Measurements from ENCODE around the gene ZCCHC2. TPM values are rescaled to one million over a fixed set of nuclear protein-coding genes. Genes with fewer than 3 reads are reported as not detected.

The ZCCHC2 gene
- total and polyA plus RNA-seq, 4 donors, result 6.9 to 34.7 (median 20.2) TPM

DNA sequence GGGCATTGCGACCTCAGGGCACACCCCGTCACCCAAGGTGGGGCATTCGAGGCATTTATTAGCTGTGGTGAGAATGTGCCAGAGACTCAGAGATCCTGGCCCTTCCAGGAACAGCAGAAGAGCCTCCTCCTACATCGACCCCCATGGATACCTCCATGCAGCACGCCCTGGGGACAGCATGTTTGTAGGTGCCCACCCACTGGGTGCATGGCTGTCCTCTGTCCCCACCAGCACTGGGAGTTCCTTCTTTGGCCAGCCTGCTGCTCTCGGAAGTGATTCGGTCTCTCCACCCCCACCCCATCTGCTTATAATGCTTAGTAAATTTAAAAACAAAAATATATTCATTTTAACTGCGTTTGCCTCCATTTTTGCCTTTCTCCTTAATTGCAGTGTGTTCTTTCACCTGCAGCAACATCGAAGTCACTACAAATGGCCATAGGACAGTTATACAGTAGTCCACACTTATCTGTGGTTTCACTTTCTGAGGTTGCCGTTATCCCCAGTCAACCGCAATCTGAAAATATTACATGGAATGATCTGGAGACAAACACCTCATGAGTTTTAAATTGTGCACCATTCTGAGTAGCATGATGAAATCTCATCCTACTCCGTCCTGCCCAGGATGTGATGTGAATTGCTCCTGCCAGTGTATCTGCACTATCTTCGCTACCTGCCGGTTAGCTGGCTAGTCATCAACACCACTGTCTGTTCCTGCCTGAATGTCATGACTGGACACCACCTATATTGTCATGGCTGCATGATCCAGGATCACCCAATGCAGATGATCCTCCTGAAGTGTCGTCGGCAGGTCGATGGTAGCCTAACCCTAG lies 29.6 kb upstream of the ZCCHC2 start:
- H3K36me3 ChIP-seq (ENCODE audit: control insufficient read depth in 1 of 2, insufficient read depth in 2 of 2, low read length in 1 of 2), result no peaks in the 10 kb centered on the region
- no peaks in the 10 kb centered on the region for H3K4me1 ChIP-seq (ENCODE audit: control insufficient read depth in 1 of 2, insufficient read depth in 2 of 2, low read length in 2 of 2)
- ATAC-seq (ENCODE audit: low FRiP score), result peak; percentile 15
- H3K27me3 ChIP-seq (ENCODE audit: control insufficient read depth in 1 of 2, insufficient read depth in 2 of 2, low read length in 1 of 2), result no peaks in the 10 kb centered on the region
- H3K9me3 ChIP-seq (ENCODE audit: control insufficient read depth, low read length), result no peaks in the 10 kb centered on the region
- intact Hi-C loops (cut with DNase I), result no loop called here
- no peak for DNase-seq
- no peak overlapping the region for H3K4me3 ChIP-seq (ENCODE audit: low read length in 2 of 2)
- H3K27ac ChIP-seq (ENCODE audit: low read depth in 1 of 2, low read length in 2 of 2), result no peak overlapping the region
- 89 to 91% methylated on average over 17 of the region's 17 CpGs for WGBS, 2 donors

- Histone ChIP-seq H3K36me3 (ENCODE audit: control insufficient read depth in 1 of 2, insufficient read depth in 2 of 2, low read length in 1 of 2) (no peaks in the 10 kb centered on the region), H3K9me3 (ENCODE audit: control insufficient read depth, low read length) (no peaks in the 10 kb centered on the region), H3K4me3 (ENCODE audit: low read length in 2 of 2) (no peak overlapping the region), H3K27ac (ENCODE audit: low read depth in 1 of 2, low read length in 2 of 2) (no peak overlapping the region), H3K27me3 (ENCODE audit: control insufficient read depth in 1 of 2, insufficient read depth in 2 of 2, low read length in 1 of 2) (no peaks in the 10 kb centered on the region), H3K4me1 (ENCODE audit: control insufficient read depth in 1 of 2, insufficient read depth in 2 of 2, low read length in 2 of 2) (no peaks in the 10 kb centered on the region)
- intact Hi-C loops (cut with DNase I), result no loop called here
- 15 to 18% methylated on average over 3 of the region's 3 CpGs for WGBS, 2 donors
- ATAC-seq (ENCODE audit: low FRiP score) (no peak), DNase-seq (no peak)
These were observed 28.1 kb upstream of the ZCCHC2 start for GRCh38 chr18:62494764-62495163.

DNA sequence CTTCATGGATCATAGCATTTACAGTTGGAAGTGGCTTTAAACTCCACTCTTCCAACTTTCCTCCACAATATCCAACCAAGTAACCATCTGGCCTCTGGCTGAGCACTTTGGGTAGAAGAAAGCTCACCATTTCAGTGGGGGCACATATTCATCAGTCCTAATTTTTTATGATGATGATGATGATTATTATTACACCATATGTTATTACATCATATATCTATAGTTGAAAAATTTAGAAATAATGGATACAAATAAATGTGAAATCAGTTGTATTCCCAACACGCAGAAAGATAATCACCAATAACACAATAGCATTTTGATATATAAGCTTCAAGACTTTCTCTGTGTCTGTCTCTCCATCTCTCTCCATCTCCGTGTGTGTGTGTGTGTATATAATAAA lies 26.6 kb upstream of the ZCCHC2 start:
- no peaks in the 10 kb centered on the region for H3K9me3 ChIP-seq (ENCODE audit: control insufficient read depth, low read length)
- H3K4me3 ChIP-seq (ENCODE audit: low read length in 2 of 2), result no peak overlapping the region
- WGBS, 2 donors, result 72 to 92% methylated on average over 2 of the region's 2 CpGs
- DNase-seq (no peak), ATAC-seq (ENCODE audit: low FRiP score) (no peak)
- intact Hi-C loops (cut with DNase I), result no loop called here
- no peaks in the 10 kb centered on the region for H3K36me3 ChIP-seq (ENCODE audit: control insufficient read depth in 1 of 2, insufficient read depth in 2 of 2, low read length in 1 of 2)
- H3K27me3 ChIP-seq (ENCODE audit: control insufficient read depth in 1 of 2, insufficient read depth in 2 of 2, low read length in 1 of 2), result no peaks in the 10 kb centered on the region
- no peak overlapping the region for H3K27ac ChIP-seq (ENCODE audit: low read depth in 1 of 2, low read length in 2 of 2)
- H3K4me1 ChIP-seq (ENCODE audit: control insufficient read depth in 1 of 2, insufficient read depth in 2 of 2, low read length in 2 of 2), result no peaks in the 10 kb centered on the region

DNA sequence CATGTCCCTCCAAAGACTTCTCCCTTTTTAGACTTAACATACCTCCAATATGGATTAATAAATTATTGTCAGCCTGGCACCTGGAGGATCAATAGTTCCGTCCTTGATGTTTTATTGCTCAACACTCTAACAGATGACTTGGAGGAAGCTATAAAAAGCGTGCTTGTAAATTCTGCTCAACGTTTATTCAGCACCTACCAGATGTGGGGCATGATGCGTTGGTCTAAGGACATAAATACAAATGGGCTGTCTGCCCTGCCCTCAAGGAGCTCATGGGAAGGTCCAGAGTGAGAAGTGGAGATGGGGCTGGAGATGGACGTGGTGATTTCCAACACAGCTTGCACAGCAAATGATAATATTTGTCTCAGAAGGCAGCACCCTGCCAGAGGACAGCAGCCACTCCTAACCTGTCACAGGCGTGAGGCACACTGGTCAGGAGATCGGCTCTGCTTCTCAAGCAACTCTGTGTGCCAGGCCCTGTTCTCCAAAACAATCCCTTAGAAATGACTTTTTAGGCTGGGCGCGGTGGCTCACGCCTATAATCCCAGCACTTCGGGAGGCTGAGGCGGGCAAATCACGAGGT lies 25.5 kb upstream of the ZCCHC2 start:
- Histone ChIP-seq H3K4me1 (ENCODE audit: control insufficient read depth in 1 of 2, insufficient read depth in 2 of 2, low read length in 2 of 2) (no peaks in the 10 kb centered on the region), H3K27me3 (ENCODE audit: control insufficient read depth in 1 of 2, insufficient read depth in 2 of 2, low read length in 1 of 2) (no peaks in the 10 kb centered on the region), H3K4me3 (ENCODE audit: low read length in 2 of 2) (no peak overlapping the region), H3K27ac (ENCODE audit: low read depth in 1 of 2, low read length in 2 of 2) (no peak overlapping the region), H3K9me3 (ENCODE audit: control insufficient read depth, low read length) (no peaks in the 10 kb centered on the region), H3K36me3 (ENCODE audit: control insufficient read depth in 1 of 2, insufficient read depth in 2 of 2, low read length in 1 of 2) (no peaks in the 10 kb centered on the region)
- no peak for DNase-seq
- 69 to 74% methylated on average over 13 of the region's 13 CpGs for WGBS, 2 donors
- intact Hi-C loops (cut with DNase I), result no loop called here
- ATAC-seq (ENCODE audit: low FRiP score), result no peak

DNA sequence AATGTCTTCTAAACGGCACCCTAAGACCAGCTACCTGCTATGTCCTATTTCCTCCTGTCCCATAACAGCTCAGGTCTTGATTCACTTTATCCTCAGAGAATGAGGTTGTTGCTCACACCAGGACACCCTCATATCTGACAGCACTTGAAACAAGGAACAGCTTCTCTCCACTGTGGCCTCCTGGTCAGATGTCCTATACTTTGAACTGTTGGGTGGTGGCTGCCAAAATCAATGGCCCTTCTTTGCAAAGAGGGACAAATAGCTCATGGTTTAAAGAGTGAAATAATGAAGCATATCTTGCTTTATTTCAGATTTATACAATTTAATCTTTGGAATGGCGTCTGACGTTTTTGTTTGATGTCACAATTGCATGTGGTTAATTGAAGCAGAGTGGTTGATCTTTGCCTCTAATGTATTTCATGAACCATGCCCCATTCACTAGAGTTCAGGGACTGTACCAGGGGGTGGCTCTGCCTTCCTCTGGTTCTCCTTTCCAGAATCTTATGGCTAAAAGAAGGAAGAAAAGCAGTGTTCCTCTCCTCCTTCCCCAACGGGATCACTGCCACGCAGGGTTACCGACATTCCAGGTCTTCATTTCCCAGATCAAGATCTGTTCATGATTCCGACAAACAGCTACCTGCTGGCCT lies 24.1 kb upstream of the ZCCHC2 start:
- WGBS, 2 donors, result 87 to 91% methylated on average over 7 of the region's 7 CpGs
- intact Hi-C loops (cut with DNase I), result no loop called here
- Histone ChIP-seq H3K27ac (ENCODE audit: low read depth in 1 of 2, low read length in 2 of 2) (no peak overlapping the region), H3K4me3 (ENCODE audit: low read length in 2 of 2) (no peak overlapping the region), H3K27me3 (ENCODE audit: control insufficient read depth in 1 of 2, insufficient read depth in 2 of 2, low read length in 1 of 2) (no peaks in the 10 kb centered on the region), H3K9me3 (ENCODE audit: control insufficient read depth, low read length) (no peaks in the 10 kb centered on the region), H3K36me3 (ENCODE audit: control insufficient read depth in 1 of 2, insufficient read depth in 2 of 2, low read length in 1 of 2) (no peaks in the 10 kb centered on the region), H3K4me1 (ENCODE audit: control insufficient read depth in 1 of 2, insufficient read depth in 2 of 2, low read length in 2 of 2) (no peaks in the 10 kb centered on the region)
- ATAC-seq (ENCODE audit: low FRiP score), result no peak
- DNase-seq, result no peak

DNA sequence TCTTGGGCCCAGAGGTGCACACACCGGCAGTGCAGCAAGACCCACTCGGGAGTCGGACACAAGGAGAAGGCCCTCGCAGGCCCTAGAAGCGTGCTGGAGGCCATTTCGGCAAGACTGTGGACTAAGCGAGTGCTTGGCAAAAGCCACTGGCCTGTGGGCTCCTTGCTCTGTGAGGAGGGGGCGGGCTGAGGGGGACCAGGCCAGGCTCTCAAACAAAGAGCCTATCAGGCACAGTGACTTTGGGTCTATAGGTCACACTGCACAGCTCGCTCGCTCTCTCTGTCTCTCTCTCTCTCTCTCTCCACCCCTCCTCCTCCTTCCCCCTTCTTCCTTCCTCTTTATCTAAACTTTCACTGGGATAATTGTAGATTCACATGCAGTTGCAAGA lies 23.6 kb upstream of the ZCCHC2 start:
- Histone ChIP-seq H3K4me3 (ENCODE audit: low read length in 2 of 2) (no peak overlapping the region), H3K36me3 (ENCODE audit: control insufficient read depth in 1 of 2, insufficient read depth in 2 of 2, low read length in 1 of 2) (no peaks in the 10 kb centered on the region), H3K27ac (ENCODE audit: low read depth in 1 of 2, low read length in 2 of 2) (no peak overlapping the region), H3K27me3 (ENCODE audit: control insufficient read depth in 1 of 2, insufficient read depth in 2 of 2, low read length in 1 of 2) (no peaks in the 10 kb centered on the region), H3K9me3 (ENCODE audit: control insufficient read depth, low read length) (no peaks in the 10 kb centered on the region), H3K4me1 (ENCODE audit: control insufficient read depth in 1 of 2, insufficient read depth in 2 of 2, low read length in 2 of 2) (no peaks in the 10 kb centered on the region)
- DNase-seq, result peak in 1 of 2 donors; percentile 40
- peak; percentile 36 for ATAC-seq (ENCODE audit: low FRiP score)
- WGBS, 2 donors, result 87 to 95% methylated on average over 10 of the region's 10 CpGs
- intact Hi-C loops (cut with DNase I), result no loop called here

- no peak overlapping the region for H3K4me3 ChIP-seq (ENCODE audit: low read length in 2 of 2)
- ATAC-seq (ENCODE audit: low FRiP score), result no peak
- H3K27ac ChIP-seq (ENCODE audit: low read depth in 1 of 2, low read length in 2 of 2), result no peak overlapping the region
- H3K9me3 ChIP-seq (ENCODE audit: control insufficient read depth, low read length), result no peaks in the 10 kb centered on the region
- DNase-seq, result no peak
- intact Hi-C loops (cut with DNase I), result no loop called here
- H3K36me3 ChIP-seq (ENCODE audit: control insufficient read depth in 1 of 2, insufficient read depth in 2 of 2, low read length in 1 of 2), result no peaks in the 10 kb centered on the region
- H3K4me1 ChIP-seq (ENCODE audit: control insufficient read depth in 1 of 2, insufficient read depth in 2 of 2, low read length in 2 of 2), result no peaks in the 10 kb centered on the region
- no peaks in the 10 kb centered on the region for H3K27me3 ChIP-seq (ENCODE audit: control insufficient read depth in 1 of 2, insufficient read depth in 2 of 2, low read length in 1 of 2)
- 82 to 88% methylated on average over 1 of the region's 1 CpG for WGBS, 2 donors
These were observed 22.7 kb upstream of the ZCCHC2 start for GRCh38 chr18:62500174-62500573.

- Histone ChIP-seq H3K27ac (ENCODE audit: low read depth in 1 of 2, low read length in 2 of 2) (no peak overlapping the region), H3K4me3 (ENCODE audit: low read length in 2 of 2) (no peak overlapping the region), H3K27me3 (ENCODE audit: control insufficient read depth in 1 of 2, insufficient read depth in 2 of 2, low read length in 1 of 2) (no peaks in the 10 kb centered on the region), H3K4me1 (ENCODE audit: control insufficient read depth in 1 of 2, insufficient read depth in 2 of 2, low read length in 2 of 2) (no peaks in the 10 kb centered on the region), H3K9me3 (ENCODE audit: control insufficient read depth, low read length) (no peaks in the 10 kb centered on the region), H3K36me3 (ENCODE audit: control insufficient read depth in 1 of 2, insufficient read depth in 2 of 2, low read length in 1 of 2) (no peaks in the 10 kb centered on the region)
- DNase-seq (no peak), ATAC-seq (ENCODE audit: low FRiP score) (no peak)
- intact Hi-C loops (cut with DNase I), result no loop called here
These were observed 21.7 kb upstream of the ZCCHC2 start for GRCh38 chr18:62500966-62501591.
